H1 (cell line): ENCODE measurements around the gene GSG1L. TPM values are rescaled to one million over a fixed set of nuclear protein-coding genes. Genes with fewer than 3 reads are reported as not detected.

Experiments used
- ATF2 ChIP-seq: IDR thresholded peaks from 2 replicates; pipeline ENCODE4 v1.6.1; 2012; ENCODE audit warnings: low read length, inconsistent platforms
- BCL11A ChIP-seq, 2 experiments: IDR thresholded peaks; one replicate each; pipeline ENCODE4 v1.6.1; 2011; ENCODE audit warnings: low read depth in 2 of 2, low read length in 2 of 2, mild to moderate bottlenecking in 2 of 2
- KDM4A ChIP-seq: IDR thresholded peaks from one replicate; pipeline ENCODE4 v1.7.1; 2012; ENCODE audit warnings: low read depth, mild to moderate bottlenecking, moderate library complexity, low read length, inconsistent platforms; ENCODE audit not compliant: severe bottlenecking
- KDM5A ChIP-seq: fragments of 200-600 bp; IDR thresholded peaks from 2 replicates; pipeline ENCODE4 v1.7.1; 2012; ENCODE audit warnings: mild to moderate bottlenecking, low read length, inconsistent platforms, mixed read lengths
- NRF1 ChIP-seq: IDR thresholded peaks from 2 replicates; pipeline ENCODE4 v1.6.1; 2011; ENCODE audit warnings: mild to moderate bottlenecking, low read depth, low read length, improper control_type of control experiment
- RBBP5 ChIP-seq: IDR thresholded peaks from 2 replicates; pipeline ENCODE4 v1.7.1; 2012; ENCODE audit warnings: low read depth, mild to moderate bottlenecking, inconsistent platforms, low read length, moderate library complexity, borderline replicate concordance
- SP1 ChIP-seq: IDR thresholded peaks from 2 replicates; pipeline ENCODE4 v1.6.1; 2011; ENCODE audit warnings: low read depth, low read length
- TCF12 ChIP-seq: IDR thresholded peaks from 2 replicates; pipeline ENCODE4 v1.6.1; 2011; ENCODE audit warnings: low read depth, mild to moderate bottlenecking, low read length
- polyA plus RNA-seq, 7 experiments: library from polyadenylated mRNA; depleted of rRNA in 3 of 7; stranded (reverse) in 5 of 7; unstranded in 2 of 7; fragments of >200 nt in 5 of 7; fragments of 200-250 nt in 2 of 7; gene quantifications; 1 replicate in 5 of 7; 2 replicates in 1 of 7; 4 replicates in 1 of 7; pipeline versions ENCODE4 v1.2.1 to v1.2.3, GENCODE V29; 2011 to 2013; ENCODE audit warnings: missing spikeins in 2 of 7, mixed read lengths in 2 of 7
- total RNA-seq: library from RNA; stranded (reverse); fragmentation: NEBNext Ultra II Directional; extraction: Animal tissue kit (Norgen Biotek cat#: 25700); gene quantifications from 2 replicates; pipeline ENCODE4 v1.2.1, GENCODE V29; 2021
- TF ChIP-seq, protein P1 (sequence below): IDR thresholded peaks from 2 replicates; pipeline ENCODE4 v1.6.1; 2011; ENCODE audit warnings: low read depth, mild to moderate bottlenecking, low read length; ENCODE audit not compliant: insufficient read depth

GSG1L gene
- total and polyA plus RNA-seq, 2 of the 8 experiments (the other 6 are each of a cell fraction or from before 2014, with no cell fraction given), result 0.71 to 1.1 TPM

DNA sequence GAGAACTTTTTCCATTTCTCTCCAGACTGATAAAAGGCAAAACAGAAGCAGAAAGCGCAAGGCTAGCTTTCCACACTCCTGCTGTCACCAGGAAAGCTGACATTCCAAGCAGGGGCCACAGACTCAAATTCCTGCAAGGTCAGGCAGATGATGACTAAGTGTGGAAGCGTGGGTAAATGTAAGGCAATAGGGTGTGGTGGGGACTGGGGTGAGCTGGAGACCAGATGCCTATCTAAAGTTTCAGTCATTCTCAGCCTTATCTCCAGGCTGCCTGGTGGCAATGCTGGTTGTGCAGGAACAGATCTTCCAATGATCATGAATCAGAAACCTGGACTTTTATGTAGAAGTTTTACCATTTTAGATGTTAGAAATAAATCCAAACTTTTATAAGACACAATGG is 224.1 kb downstream of the GSG1L start (continued):
- no peak for TF ChIP-seq ATF2
- TF ChIP-seq KDM5A, result no peak
- TF ChIP-seq NRF1, result no peak
- TF ChIP-seq SP1, result no peak
- no peak for TF ChIP-seq TCF12
- TF ChIP-seq KDM4A, result no peak
- TF ChIP-seq RBBP5, result no peak
- no peak for TF ChIP-seq BCL11A (IDR thresholded peaks at IDR 0.05; ENCODE audit: low read depth in 2 of 2, low read length in 2 of 2)
- TF ChIP-seq, protein P1, sequence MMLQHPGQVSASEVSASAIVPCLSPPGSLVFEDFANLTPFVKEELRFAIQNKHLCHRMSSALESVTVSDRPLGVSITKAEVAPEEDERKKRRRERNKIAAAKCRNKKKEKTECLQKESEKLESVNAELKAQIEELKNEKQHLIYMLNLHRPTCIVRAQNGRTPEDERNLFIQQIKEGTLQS, result no peak
